ENCODE measurements around the gene NTM.

The NTM gene

DNA sequence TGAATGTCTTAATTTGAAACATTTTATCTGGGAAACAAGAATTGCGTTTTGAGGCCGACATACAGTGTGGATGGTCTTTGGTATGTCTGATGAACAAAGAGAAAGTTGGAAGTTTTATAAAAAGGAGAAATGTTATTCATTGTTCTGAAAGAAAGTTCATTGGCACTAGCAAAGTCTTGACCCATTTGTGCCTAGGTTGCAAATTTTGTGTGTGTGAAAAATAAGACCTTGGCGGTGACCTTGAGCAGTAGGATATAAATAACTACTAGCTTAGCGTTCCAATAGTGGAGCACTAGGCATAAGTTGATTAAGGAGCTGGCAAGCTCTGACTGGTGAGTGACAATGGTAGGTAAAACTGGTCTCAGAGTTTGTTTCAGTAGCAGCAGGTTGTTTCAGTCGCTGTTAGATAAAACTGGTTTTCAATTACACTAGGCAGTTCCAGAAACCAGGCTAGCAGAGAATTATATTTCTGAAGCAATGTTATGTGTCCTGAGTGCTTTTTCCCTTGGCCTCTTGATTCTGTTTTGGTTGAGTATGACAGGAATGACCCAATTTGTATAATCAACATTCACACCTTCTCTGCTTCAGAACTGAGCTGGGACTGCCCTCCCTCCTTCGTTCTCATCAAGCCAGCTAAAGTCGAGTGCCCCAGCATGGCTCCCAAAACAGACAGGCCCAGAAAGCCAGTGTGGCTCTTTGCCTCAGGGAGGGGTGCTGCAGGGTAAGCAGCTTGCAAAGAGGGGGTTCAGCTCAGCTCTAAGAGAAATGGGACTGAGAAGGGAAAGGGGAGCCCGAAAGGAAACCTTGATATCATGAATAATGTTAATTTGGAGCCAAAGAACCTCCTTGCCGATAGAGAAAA is 85.7 kb downstream of the NTM start:
- TF ChIP-seq, protein P1, sequence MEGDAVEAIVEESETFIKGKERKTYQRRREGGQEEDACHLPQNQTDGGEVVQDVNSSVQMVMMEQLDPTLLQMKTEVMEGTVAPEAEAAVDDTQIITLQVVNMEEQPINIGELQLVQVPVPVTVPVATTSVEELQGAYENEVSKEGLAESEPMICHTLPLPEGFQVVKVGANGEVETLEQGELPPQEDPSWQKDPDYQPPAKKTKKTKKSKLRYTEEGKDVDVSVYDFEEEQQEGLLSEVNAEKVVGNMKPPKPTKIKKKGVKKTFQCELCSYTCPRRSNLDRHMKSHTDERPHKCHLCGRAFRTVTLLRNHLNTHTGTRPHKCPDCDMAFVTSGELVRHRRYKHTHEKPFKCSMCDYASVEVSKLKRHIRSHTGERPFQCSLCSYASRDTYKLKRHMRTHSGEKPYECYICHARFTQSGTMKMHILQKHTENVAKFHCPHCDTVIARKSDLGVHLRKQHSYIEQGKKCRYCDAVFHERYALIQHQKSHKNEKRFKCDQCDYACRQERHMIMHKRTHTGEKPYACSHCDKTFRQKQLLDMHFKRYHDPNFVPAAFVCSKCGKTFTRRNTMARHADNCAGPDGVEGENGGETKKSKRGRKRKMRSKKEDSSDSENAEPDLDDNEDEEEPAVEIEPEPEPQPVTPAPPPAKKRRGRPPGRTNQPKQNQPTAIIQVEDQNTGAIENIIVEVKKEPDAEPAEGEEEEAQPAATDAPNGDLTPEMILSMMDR (IDR thresholded peaks at IDR 0.05; ENCODE audit: poor library complexity, severe bottlenecking) = no peak
- H3K4me1 ChIP-seq (ENCODE audit: insufficient read depth, poor library complexity, severe bottlenecking) = no peaks in the 10 kb centered on the region

DNA sequence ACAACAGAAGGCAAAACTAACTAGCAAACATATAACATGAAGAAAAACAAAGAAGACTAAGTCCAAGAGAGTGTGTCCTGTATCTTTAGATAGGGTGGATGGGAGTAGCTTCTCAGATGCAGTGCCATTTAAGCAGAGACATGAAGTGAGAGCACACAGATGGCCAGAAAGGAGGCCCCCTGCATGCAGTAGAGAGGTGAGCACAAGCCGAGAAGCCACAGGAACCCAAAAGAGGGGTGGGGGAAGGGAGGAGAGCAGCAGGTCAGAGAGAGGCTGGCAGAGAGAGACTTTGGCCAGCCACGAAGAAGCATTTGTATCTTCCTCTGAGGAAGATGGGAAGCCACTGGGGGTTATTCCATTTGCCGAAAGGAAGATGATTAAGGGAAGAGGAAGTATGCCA is 86.7 kb downstream of the NTM start:
- no peaks in the 10 kb centered on the region for H3K36me3 ChIP-seq (ENCODE audit: low read depth)
- H3K9me3 ChIP-seq (ENCODE audit: severe bottlenecking) = no peaks in the 10 kb centered on the region
- H3K4me3 ChIP-seq (ENCODE audit: severe bottlenecking) = no peak overlapping the region
- H3K27ac ChIP-seq (ENCODE audit: poor library complexity, severe bottlenecking) = no peak overlapping the region
- peaks cover 10% of the 10 kb centered on the region for H3K27me3 ChIP-seq (ENCODE audit: insufficient read depth, poor library complexity, severe bottlenecking)
- no peaks in the 10 kb centered on the region for H3K4me1 ChIP-seq (ENCODE audit: insufficient read depth, poor library complexity, severe bottlenecking)
- TF ChIP-seq, protein P1 (IDR thresholded peaks at IDR 0.05; ENCODE audit: poor library complexity, severe bottlenecking) = no peak
- DNase-seq (ENCODE audit: low spot score) (no peak), ATAC-seq (ENCODE audit: low read depth) (no peak)

More for the DNA sequence above, 85.7 kb downstream of the NTM start:
- H3K36me3 ChIP-seq (ENCODE audit: low read depth) = no peaks in the 10 kb centered on the region
- peaks cover 3% of the 10 kb centered on the region for H3K27me3 ChIP-seq (ENCODE audit: insufficient read depth, poor library complexity, severe bottlenecking)
- ATAC-seq (ENCODE audit: low read depth) (no peak), DNase-seq (ENCODE audit: low spot score) (no peak)
- no peaks in the 10 kb centered on the region for H3K9me3 ChIP-seq (ENCODE audit: severe bottlenecking)
- H3K4me3 ChIP-seq (ENCODE audit: severe bottlenecking) = no peak overlapping the region
- H3K27ac ChIP-seq (ENCODE audit: poor library complexity, severe bottlenecking) = no peak overlapping the region

DNA sequence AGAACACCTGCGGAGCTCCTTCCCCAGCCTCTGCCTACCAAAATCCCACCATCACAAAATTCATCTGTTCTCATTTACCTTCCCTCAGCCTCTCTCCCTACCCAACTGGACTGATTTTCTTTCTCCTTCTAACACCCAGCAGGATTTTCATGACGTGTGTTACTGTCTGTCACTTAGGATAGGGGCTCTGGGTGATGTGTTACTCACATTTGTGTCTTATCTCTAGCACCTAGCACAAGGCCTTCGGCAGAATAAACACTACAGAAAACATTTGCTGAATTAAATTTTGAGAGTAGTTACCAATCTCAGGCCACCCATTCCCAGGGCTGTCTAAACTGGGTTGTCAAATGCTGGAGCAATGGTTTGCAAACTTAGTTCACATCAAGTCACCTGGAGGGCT is 88.0 kb downstream of the NTM start:
- H3K4me3 ChIP-seq (ENCODE audit: severe bottlenecking) = no peak overlapping the region
- peaks cover 12% of the 10 kb centered on the region for H3K27me3 ChIP-seq (ENCODE audit: insufficient read depth, poor library complexity, severe bottlenecking)
- TF ChIP-seq, protein P1 (IDR thresholded peaks at IDR 0.05; ENCODE audit: poor library complexity, severe bottlenecking) = no peak
- no peak for ATAC-seq (ENCODE audit: low read depth)
- H3K4me1 ChIP-seq (ENCODE audit: insufficient read depth, poor library complexity, severe bottlenecking) = no peaks in the 10 kb centered on the region
- H3K9me3 ChIP-seq (ENCODE audit: severe bottlenecking) = no peaks in the 10 kb centered on the region
- H3K27ac ChIP-seq (ENCODE audit: poor library complexity, severe bottlenecking) = no peak overlapping the region
- no peaks in the 10 kb centered on the region for H3K36me3 ChIP-seq (ENCODE audit: low read depth)
- no peak for DNase-seq (ENCODE audit: low spot score)

GRCh38 chr11:131460931-131461330 is 90.5 kb downstream of the NTM start:
- Histone ChIP-seq H3K27me3 (ENCODE audit: insufficient read depth, poor library complexity, severe bottlenecking) (peaks cover 33% of the 10 kb centered on the region), H3K4me1 (ENCODE audit: insufficient read depth, poor library complexity, severe bottlenecking) (no peaks in the 10 kb centered on the region), H3K27ac (ENCODE audit: poor library complexity, severe bottlenecking) (no peak overlapping the region), H3K4me3 (ENCODE audit: severe bottlenecking) (no peak overlapping the region), H3K9me3 (ENCODE audit: severe bottlenecking) (no peaks in the 10 kb centered on the region), H3K36me3 (ENCODE audit: low read depth) (no peaks in the 10 kb centered on the region)
- no peak for ATAC-seq (ENCODE audit: low read depth)
- TF ChIP-seq, protein P1 (IDR thresholded peaks at IDR 0.05; ENCODE audit: poor library complexity, severe bottlenecking) = no peak
- no peak for DNase-seq (ENCODE audit: low spot score)

- Histone ChIP-seq H3K27ac (ENCODE audit: poor library complexity, severe bottlenecking) (no peak overlapping the region), H3K4me3 (ENCODE audit: severe bottlenecking) (no peak overlapping the region), H3K9me3 (ENCODE audit: severe bottlenecking) (no peaks in the 10 kb centered on the region), H3K4me1 (ENCODE audit: insufficient read depth, poor library complexity, severe bottlenecking) (no peaks in the 10 kb centered on the region), H3K36me3 (ENCODE audit: low read depth) (no peaks in the 10 kb centered on the region), H3K27me3 (ENCODE audit: insufficient read depth, poor library complexity, severe bottlenecking) (peaks cover 33% of the 10 kb centered on the region)
- ATAC-seq (ENCODE audit: low read depth) (no peak), DNase-seq (ENCODE audit: low spot score) (no peak)
- TF ChIP-seq, protein P1 (IDR thresholded peaks at IDR 0.05; ENCODE audit: poor library complexity, severe bottlenecking) = no peak
Measured at GRCh38 chr11:131462622-131463021, 92.2 kb downstream of the NTM start.
